ENCODE measurements around the gene SAP30BP. TPM values are rescaled to one million over a fixed set of nuclear protein-coding genes. Genes with fewer than 3 reads are reported as not detected.

Gene SAP30BP
- total RNA-seq, 1 experiment from 2014 or later = 149 TPM

- no peak overlapping the region for H3K9ac ChIP-seq (ENCODE audit: low read length)
- no peak for ATAC-seq
Observed at GRCh38 chr17:75622076-75622475, 45.1 kb upstream of the SAP30BP start.

DNA sequence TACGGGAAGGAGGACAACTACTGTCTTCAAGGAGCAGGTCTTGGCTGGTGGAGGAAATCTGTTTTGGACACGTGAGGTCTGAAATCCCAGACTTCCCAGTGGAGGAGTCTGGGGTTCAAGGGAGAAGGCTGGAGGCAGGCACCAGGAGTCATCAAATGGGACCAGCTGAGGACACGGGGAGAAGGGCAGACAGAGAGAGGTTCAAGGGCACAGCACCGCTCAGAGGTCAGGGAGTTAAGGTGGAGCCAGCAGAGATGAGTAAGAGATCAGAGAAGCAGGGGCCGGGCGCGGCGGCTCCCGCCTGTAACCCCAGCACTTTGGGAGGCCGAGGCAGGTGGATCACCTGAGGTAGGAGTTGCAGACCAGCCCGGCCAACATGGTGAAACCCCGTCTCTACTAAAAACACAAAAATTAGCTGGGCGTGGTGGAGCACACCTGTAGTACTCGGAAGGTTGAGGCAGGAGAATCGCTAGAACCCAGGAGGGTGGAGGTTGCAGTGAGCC lies 44.3 kb upstream of the SAP30BP start:
- H2AFZ ChIP-seq (ENCODE audit: low read depth, low read length, poor library complexity, severe bottlenecking) = no peak overlapping the region
- intact Hi-C loops (cut with micrococcal nuclease) = no loop called here
- H3K9me3 ChIP-seq (ENCODE audit: control insufficient read depth in 1 of 2, insufficient read depth in 1 of 2, low read depth in 1 of 2, low read length in 2 of 2) = no peaks in the 10 kb centered on the region
- no peaks in the 10 kb centered on the region for H3K36me3 ChIP-seq (ENCODE audit: control insufficient read depth in 1 of 2, insufficient read depth in 2 of 2, low read length in 2 of 2)
- H3K4me1 ChIP-seq (ENCODE audit: control insufficient read depth in 1 of 2, insufficient read depth in 2 of 2, low read length in 2 of 2) = peaks cover 0 to 5% of the 10 kb centered on the region in 2 experiments; a peak in 1 of 4 replicates
- no peak overlapping the region for H3K27ac ChIP-seq (ENCODE audit: low read depth, low read length)
- H3K27me3 ChIP-seq (ENCODE audit: insufficient read depth, low read length) = no peaks in the 10 kb centered on the region
- ATAC-seq = no peak
- no peak overlapping the region for H3K4me3 ChIP-seq (replicated peaks in 1 of 2; ENCODE audit: low read depth in 1 of 2, low read length in 2 of 2)
- H3K9ac ChIP-seq (ENCODE audit: low read length) = no peak overlapping the region
- DNase-seq (ENCODE audit: low read depth, low spot score) = no peak
- no peaks in the 10 kb centered on the region for H4K20me1 ChIP-seq (ENCODE audit: insufficient read depth)
- ChIA-PET CTCF (interaction anchor here (1.1 to 6.9 kb wide), 3 partner anchors 10 to 125 kb away, joined by 3 to 63 read pairs (median 7); partner anchors contain the start of gene SMIM5), RAD21 (ENCODE audit: low non-redundant PET in 1 of 2, low total read pairs in 2 of 2, uncharacterized antibody in 2 of 2, unreplicated experiment in 2 of 2) (no interaction called here), POLR2A (no interaction called here)
- H3K79me2 ChIP-seq (ENCODE audit: insufficient read depth, low read length) = no peaks in the 10 kb centered on the region
- no peak overlapping the region for H3K4me2 ChIP-seq (ENCODE audit: low read length)
- H3K9me2 ChIP-seq (ENCODE audit: insufficient read depth) = no peaks in the 10 kb centered on the region
- BruUV-seq (replicated peaks) = no TSS peak
- no peak for TF ChIP-seq EZH2 (IDR thresholded peaks at IDR 0.05)
- no peak for TF ChIP-seq CBX3 (IDR thresholded peaks at IDR 0.05; ENCODE audit: low read depth)
- no peak for TF ChIP-seq FOSL1 (IDR thresholded peaks at IDR 0.05; ENCODE audit: low read depth)
- TF ChIP-seq, protein P1, sequence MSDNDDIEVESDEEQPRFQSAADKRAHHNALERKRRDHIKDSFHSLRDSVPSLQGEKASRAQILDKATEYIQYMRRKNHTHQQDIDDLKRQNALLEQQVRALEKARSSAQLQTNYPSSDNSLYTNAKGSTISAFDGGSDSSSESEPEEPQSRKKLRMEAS (IDR thresholded peaks at IDR 0.05) = no peak
- no peak for TF ChIP-seq ATF3 (IDR thresholded peaks at IDR 0.05)
- TF ChIP-seq ZNF274 (IDR thresholded peaks at IDR 0.05; ENCODE audit: low read depth, low read length) = no peak
- no peak for TF ChIP-seq CEBPB (IDR thresholded peaks at IDR 0.05; ENCODE audit: low read depth)
- TF ChIP-seq CTCF (IDR thresholded peaks at IDR 0.05 in 2 of 3, conservative IDR thresholded peaks at IDR 0.05 in 1 of 3; ENCODE audit: borderline replicate concordance in 1 of 3, insufficient read depth in 1 of 3, low read depth in 2 of 3, low read length in 2 of 3) = no peak
- TF ChIP-seq SP1 (IDR thresholded peaks at IDR 0.05; ENCODE audit: low read depth) = no peak
- no peak for TF ChIP-seq POLR2AphosphoS5 (IDR thresholded peaks at IDR 0.05; ENCODE audit: low read depth, low read length)
- no peak for TF ChIP-seq YY1 (IDR thresholded peaks at IDR 0.05; ENCODE audit: extremely low read depth, insufficient replicate concordance, low read depth, low read length)
- no peak for TF ChIP-seq RAD21 (IDR thresholded peaks at IDR 0.05; ENCODE audit: low read depth)
- no peak for TF ChIP-seq TCF7L2 (IDR thresholded peaks at IDR 0.05; ENCODE audit: borderline replicate concordance, extremely low read depth, insufficient read depth, insufficient read length)
- no peak for TF ChIP-seq EGR1 (IDR thresholded peaks at IDR 0.05; ENCODE audit: low read depth)

More at GRCh38 chr17:75622076-75622475, 45.1 kb upstream of the SAP30BP start:
- no peak overlapping the region for H2AFZ ChIP-seq (ENCODE audit: low read depth, low read length, poor library complexity, severe bottlenecking)
- no peaks in the 10 kb centered on the region for H3K9me3 ChIP-seq (ENCODE audit: control insufficient read depth in 1 of 2, insufficient read depth in 1 of 2, low read depth in 1 of 2, low read length in 2 of 2)
- H3K27ac ChIP-seq (ENCODE audit: low read depth, low read length) = no peak overlapping the region
- RAD21 ChIA-PET (ENCODE audit: low non-redundant PET in 1 of 2, low total read pairs in 2 of 2, uncharacterized antibody in 2 of 2, unreplicated experiment in 2 of 2) = no interaction called here
- no TSS peak for BruUV-seq (replicated peaks)
- POLR2A ChIA-PET = no interaction called here
- no peaks in the 10 kb centered on the region for H3K9me2 ChIP-seq (ENCODE audit: insufficient read depth)
- intact Hi-C loops (cut with micrococcal nuclease) = no loop called here
- no peak overlapping the region for H3K4me3 ChIP-seq (replicated peaks in 1 of 2; ENCODE audit: low read depth in 1 of 2, low read length in 2 of 2)
- TF ChIP-seq EZH2 (IDR thresholded peaks at IDR 0.05) (no peak), SP1 (IDR thresholded peaks at IDR 0.05; ENCODE audit: low read depth) (no peak), CEBPB (IDR thresholded peaks at IDR 0.05; ENCODE audit: low read depth) (no peak), YY1 (IDR thresholded peaks at IDR 0.05; ENCODE audit: extremely low read depth, insufficient replicate concordance, low read depth, low read length) (no peak), ELF1 (IDR thresholded peaks at IDR 0.05; ENCODE audit: borderline replicate concordance, low read depth) (no peak)
- H4K20me1 ChIP-seq (ENCODE audit: insufficient read depth) = no peaks in the 10 kb centered on the region
- H3K79me2 ChIP-seq (ENCODE audit: insufficient read depth, low read length) = no peaks in the 10 kb centered on the region
- no peaks in the 10 kb centered on the region for H3K36me3 ChIP-seq (ENCODE audit: control insufficient read depth in 1 of 2, insufficient read depth in 2 of 2, low read length in 2 of 2)
- H3K4me1 ChIP-seq (ENCODE audit: control insufficient read depth in 1 of 2, insufficient read depth in 2 of 2, low read length in 2 of 2) = peaks cover 0 to 5% of the 10 kb centered on the region in 2 experiments; a peak in 1 of 4 replicates
- no peaks in the 10 kb centered on the region for H3K27me3 ChIP-seq (ENCODE audit: insufficient read depth, low read length)
- H3K4me2 ChIP-seq (ENCODE audit: low read length) = no peak overlapping the region
- CTCF ChIA-PET = interaction anchor here (1.4 to 6.9 kb wide), 4 partner anchors 7 to 126 kb away, joined by 7 to 63 read pairs (median 10); partner anchors contain the start of gene SMIM5
- no peak for DNase-seq (ENCODE audit: low read depth, low spot score)
